ENCODE results near the gene S100A12. TPM values are rescaled to one million over a fixed set of nuclear protein-coding genes. Genes with fewer than 3 reads are reported as not detected.

The S100A12 gene
- total RNA-seq, 1 experiment from 2014 or later: not detected

- no peak overlapping the region; a peak in 1 of 5 replicates for H3K4me3 Mint-ChIP-seq
- H3K4me2 ChIP-seq (ENCODE audit: insufficient read depth, insufficient read length, low read length): no peak overlapping the region
- no peak overlapping the region for H2BK15ac ChIP-seq (ENCODE audit: low read depth, low read length)
- no peaks in the 10 kb centered on the region for H3K4me1 ChIP-seq (ENCODE audit: insufficient read depth, low read length)
- no peak overlapping the region for H3K4ac ChIP-seq (ENCODE audit: low read depth, low read length)
- H3K36me3 Mint-ChIP-seq (ENCODE audit: insufficient read depth in 1 of 3, low read depth in 3 of 3): no peaks in the 10 kb centered on the region
- no peak overlapping the region for H3K9ac ChIP-seq (ENCODE audit: extremely low read depth, insufficient read length, low read length)
- H3K23ac ChIP-seq (ENCODE audit: insufficient read length, low read depth, low read length): no peak overlapping the region
- no peak overlapping the region for H2BK20ac ChIP-seq (ENCODE audit: low read depth, low read length, poor library complexity, severe bottlenecking)
- no peaks in the 10 kb centered on the region for H3K9me3 ChIP-seq (ENCODE audit: control insufficient read depth, low read depth, low read length)
- no peaks in the 10 kb centered on the region for H3K79me1 ChIP-seq (ENCODE audit: insufficient read depth, low read depth, low read length, poor library complexity, severe bottlenecking)
- no peak overlapping the region for H4K5ac ChIP-seq (ENCODE audit: insufficient read length, low read depth, low read length)
- no peak overlapping the region for H3K27ac ChIP-seq (ENCODE audit: insufficient read length, low read depth, low read length)
- H3K9me3 Mint-ChIP-seq: peaks cover 2 to 3% of the 10 kb centered on the region in 2 experiments; a peak in 2 of 5 replicates
- no peak overlapping the region for H4K91ac ChIP-seq (ENCODE audit: insufficient read length, low read depth, low read length)
- H3K27ac Mint-ChIP-seq: no peak overlapping the region; a peak in 1 of 7 replicates
- no peak overlapping the region for H2BK120ac ChIP-seq (ENCODE audit: low read depth, low read length, poor library complexity, severe bottlenecking)
- H3K27me3 ChIP-seq (ENCODE audit: insufficient read depth, low read length): no peaks in the 10 kb centered on the region
- H3K27me3 Mint-ChIP-seq (ENCODE audit: low read depth): peaks cover 10% of the 10 kb centered on the region
- H2AK5ac ChIP-seq (ENCODE audit: insufficient read length, low read length): no peak overlapping the region
- no peak overlapping the region for H3K18ac ChIP-seq (ENCODE audit: insufficient read length, low read depth, low read length)
- H3K23me2 ChIP-seq (ENCODE audit: insufficient read length, low read depth, low read length, poor library complexity, severe bottlenecking): no peaks in the 10 kb centered on the region
- H3K56ac ChIP-seq (ENCODE audit: insufficient read length, low read depth, low read length): no peak overlapping the region
- no peak overlapping the region for H4K8ac ChIP-seq (replicated peaks; ENCODE audit: insufficient read length, low read depth, low read length)
- TF ChIP-seq, protein P1, sequence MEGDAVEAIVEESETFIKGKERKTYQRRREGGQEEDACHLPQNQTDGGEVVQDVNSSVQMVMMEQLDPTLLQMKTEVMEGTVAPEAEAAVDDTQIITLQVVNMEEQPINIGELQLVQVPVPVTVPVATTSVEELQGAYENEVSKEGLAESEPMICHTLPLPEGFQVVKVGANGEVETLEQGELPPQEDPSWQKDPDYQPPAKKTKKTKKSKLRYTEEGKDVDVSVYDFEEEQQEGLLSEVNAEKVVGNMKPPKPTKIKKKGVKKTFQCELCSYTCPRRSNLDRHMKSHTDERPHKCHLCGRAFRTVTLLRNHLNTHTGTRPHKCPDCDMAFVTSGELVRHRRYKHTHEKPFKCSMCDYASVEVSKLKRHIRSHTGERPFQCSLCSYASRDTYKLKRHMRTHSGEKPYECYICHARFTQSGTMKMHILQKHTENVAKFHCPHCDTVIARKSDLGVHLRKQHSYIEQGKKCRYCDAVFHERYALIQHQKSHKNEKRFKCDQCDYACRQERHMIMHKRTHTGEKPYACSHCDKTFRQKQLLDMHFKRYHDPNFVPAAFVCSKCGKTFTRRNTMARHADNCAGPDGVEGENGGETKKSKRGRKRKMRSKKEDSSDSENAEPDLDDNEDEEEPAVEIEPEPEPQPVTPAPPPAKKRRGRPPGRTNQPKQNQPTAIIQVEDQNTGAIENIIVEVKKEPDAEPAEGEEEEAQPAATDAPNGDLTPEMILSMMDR (conservative IDR thresholded peaks at IDR 0.05): no peak
- H3K79me2 ChIP-seq (ENCODE audit: insufficient read depth, low read length): no peaks in the 10 kb centered on the region
- H3K14ac ChIP-seq (ENCODE audit: insufficient read depth, low read length): no peak overlapping the region
- H4K20me1 ChIP-seq (ENCODE audit: control insufficient read depth, insufficient read depth, insufficient read length): no peaks in the 10 kb centered on the region
- H2BK12ac ChIP-seq (ENCODE audit: insufficient read length, low read depth, low read length): no peak overlapping the region
- no peak overlapping the region for H2BK5ac ChIP-seq (ENCODE audit: insufficient read length, low read length)
- no CpG with 5 or more reads among the region's 8 CpGs for WGBS (ENCODE audit: extremely low coverage, insufficient read length, low lambda C conversion rate)
- no peak overlapping the region for H2AFZ ChIP-seq (ENCODE audit: low read length)
- H3K4me1 Mint-ChIP-seq: no peaks in the 10 kb centered on the region
- no peak overlapping the region for H3T11ph ChIP-seq (ENCODE audit: low read length)
- DNase-seq: no peak
Observed at GRCh38 chr1:153337980-153338853, 37.2 kb downstream of the S100A12 start.

All from H9 (cell line).